Skin of body (tissue), 2 donors: ENCODE results near the gene WDR74. TPM values are rescaled to one million over a fixed set of nuclear protein-coding genes. Genes with fewer than 3 reads are reported as not detected.
A peak's percentile ranks its signal among the peaks of the same experiment; 100 is the strongest.
"Not testable (repeated sequence)": the region's sequence is repeated elsewhere in the genome, so short reads cannot be mapped to it uniquely, and the experiment has no call there.

Source experiments
- DNase-seq: peaks from one replicate; lab custom pipeline; 2025; lab: John Stamatoyannopoulos, UW
- total RNA-seq: library from RNA; depleted of rRNA; stranded (reverse); fragments of >200 nt; gene quantifications from one replicate; pipeline ENCODE4 v1.2.3, GENCODE V29; 2014

WDR74 gene
- total RNA-seq, 1 donor from 2014 or later = 36.1 TPM

DNA sequence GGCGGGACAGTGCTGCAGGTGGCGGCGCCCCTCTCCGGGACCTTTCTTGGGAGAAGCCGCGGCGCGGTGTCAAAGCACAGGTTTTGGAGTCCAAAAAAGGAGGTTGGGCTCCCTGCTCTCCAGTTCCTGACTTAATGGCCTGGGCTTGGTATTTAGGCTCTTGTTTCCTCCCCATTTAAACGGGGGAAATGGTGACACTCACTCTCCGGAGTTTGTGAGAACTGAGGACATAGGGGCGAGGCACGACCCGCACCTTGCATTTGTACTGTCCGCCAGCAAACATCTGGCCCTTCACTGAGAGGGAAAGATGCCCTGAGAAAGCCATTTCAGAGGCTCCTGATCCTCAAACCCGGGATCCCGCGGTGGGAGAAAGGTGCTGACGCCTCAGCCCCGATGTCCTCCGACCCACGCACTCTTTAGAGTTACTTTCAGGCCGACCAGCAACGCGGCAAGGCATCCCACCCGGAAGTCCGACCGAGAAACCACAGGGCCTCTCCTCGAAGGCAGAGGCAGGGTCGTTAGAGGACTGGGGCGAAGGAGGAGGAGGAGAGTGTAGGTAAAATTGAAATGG lies 2.9 kb upstream of the WDR74 start:
- peak; percentile 87 for DNase-seq

DNA sequence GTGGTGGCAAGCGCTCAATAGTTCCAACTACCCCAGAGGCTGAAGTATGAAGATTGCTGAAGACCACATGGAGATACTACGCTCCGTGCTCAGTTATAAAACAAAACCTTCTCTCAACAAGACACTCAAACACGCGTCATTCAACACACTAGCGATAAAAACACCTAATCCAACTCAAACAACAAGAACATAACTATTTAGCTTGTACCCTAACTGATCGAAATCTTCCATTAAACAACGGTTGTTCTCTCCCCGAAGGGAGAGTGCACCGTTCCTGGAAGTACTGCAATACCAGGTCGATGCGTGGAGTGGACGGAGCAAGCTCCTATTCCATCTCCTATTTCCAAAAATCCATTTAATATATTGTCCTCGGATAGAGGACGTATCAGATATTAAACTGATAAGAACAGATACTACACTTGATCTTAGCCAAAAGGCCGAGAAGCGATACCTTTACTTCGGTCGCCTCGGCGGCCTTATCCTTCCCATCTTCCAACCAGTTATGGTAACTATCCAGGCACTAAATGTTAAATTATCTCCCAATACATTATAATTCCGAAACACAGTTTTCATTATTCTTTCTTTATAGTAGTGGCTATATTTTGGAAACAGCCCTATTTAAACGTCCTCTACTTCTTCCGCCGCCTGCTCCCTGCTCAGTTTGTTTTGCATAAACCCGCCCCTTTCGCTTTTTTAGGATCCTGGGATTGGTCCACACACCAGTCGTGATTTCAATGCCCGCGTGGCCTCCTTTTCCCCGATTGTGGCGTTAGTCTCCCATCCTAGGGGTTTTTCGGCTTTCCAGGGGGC lies 2.2 kb upstream of the WDR74 start:
- DNase-seq = peak; percentile 99

DNA sequence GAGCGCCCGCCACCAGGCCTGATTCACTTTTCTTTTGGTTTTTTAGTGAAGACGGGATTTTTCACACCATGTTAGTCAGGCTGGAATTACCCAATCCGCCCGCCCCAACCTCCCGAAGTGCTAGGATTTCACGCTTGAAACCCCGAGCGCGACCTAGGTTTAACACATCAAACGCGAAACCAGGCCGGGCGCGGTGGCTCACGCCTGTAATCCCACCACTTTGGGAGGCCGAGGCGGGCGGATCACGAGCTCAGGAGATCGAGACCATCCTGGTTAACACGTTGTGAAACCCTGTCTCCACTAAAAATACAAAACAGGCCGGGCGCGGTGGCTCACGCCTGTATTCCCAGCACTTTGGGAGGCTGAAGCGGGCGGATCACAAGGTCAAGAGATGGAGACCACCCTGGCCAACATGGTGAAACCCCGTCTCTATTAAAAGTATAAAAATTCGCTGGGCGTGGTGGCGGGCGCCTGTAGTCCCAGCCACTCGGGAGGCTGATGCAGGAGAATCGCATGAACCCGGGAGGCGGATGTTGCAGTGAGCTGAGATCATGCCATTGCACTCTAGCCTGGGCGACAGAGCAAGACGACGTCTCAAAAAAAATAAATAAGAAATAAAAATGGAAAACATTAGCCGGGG lies 1.5 kb upstream of the WDR74 start:
- DNase-seq = peak; percentile 82

DNA sequence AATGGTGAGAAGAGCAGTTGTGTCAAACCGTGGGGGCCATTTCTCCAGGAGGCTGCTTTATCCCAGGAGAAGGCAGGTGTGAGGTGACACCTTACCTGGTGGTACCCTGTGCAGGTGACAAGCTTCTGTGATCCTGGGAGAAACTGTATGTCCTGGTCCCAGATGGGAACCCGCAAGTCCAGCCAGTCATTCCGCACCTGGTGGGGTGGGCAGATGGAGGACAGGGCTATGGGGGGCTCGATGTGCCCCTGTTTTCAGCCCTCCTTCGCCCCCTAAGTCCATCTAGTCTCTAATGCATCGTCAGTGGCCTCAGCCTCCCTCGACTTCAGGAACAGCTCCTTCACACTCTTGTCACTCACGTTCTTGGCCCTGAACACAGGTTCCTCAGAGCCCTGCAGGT lies 4.1 kb downstream of the WDR74 start:
- DNase-seq = no peak

- DNase-seq = no peak
These were observed 6.8 kb downstream of the WDR74 start, which contains the start of gene TEX54 for GRCh38 chr11:62832336-62833234. TEX54 (minus strand) TSS chr11:62832841.

- DNase-seq = peak; percentile 99
These were observed 7.7 kb downstream of the WDR74 start, which contains the start of gene STX5 for GRCh38 chr11:62831520-62832335. STX5 (minus strand) TSS chr11:62832051; CDS start chr11:62831243, 808 bp downstream.

DNA sequence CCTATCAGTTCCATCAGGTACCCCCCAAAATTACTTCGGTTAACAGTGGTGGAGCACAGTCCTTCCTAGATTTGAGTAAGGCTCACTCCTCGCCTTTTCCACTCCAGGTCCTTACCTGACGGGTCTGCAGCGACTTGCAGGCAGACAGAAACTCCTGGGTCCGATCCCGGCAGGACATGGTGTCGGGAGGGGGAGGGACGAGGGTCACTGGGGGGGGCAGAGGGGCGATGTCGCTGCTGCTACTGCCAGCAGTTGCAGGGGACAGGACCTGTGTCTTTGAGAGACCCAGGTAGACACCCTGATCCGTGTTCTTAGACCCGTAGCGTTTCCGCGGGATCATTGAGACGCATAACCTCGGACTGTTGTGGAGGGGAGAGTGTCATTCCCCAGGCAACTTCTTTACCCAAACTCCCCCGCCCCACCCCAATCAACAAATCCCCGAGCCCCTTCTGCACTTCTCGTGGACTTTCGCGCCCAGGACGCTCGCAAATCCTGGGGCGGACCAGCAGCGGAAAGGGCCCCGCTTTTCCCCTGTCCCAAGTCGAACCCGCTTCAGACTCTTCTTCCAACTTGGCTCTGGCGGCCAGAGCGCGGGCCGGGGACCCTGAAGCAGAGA lies 8.4 kb downstream of the WDR74 start:
- DNase-seq = no peak

GRCh38 chr11:62828130-62828529 lies 11.3 kb downstream of the WDR74 start:
- DNase-seq = not testable (repeated sequence)

DNA sequence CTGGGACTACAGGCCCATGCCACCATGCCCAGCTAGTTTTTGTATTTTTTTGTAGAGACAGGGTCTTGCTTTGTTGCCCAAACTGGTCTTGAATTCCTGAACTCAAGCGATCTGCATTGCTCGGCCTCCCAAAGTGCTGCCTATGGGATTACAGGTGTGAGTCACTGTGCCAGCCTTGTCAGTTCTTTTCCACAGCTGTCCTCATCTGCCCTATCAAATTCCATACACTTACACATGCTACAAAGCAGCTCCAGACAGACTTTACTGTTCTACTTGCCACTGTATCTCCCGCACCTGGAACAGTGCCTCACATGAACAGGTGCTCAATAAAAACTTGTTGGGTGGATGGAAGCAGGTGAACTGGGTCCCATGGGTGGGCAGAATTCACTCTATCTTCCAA lies 15.7 kb downstream of the WDR74 start:
- no peak for DNase-seq

GRCh38 chr11:62817129-62817528 lies 22.3 kb downstream of the WDR74 start:
- DNase-seq = no peak

GRCh38 chr11:62816557-62816956 lies 22.8 kb downstream of the WDR74 start:
- no peak for DNase-seq

GRCh38 chr11:62811659-62812058 lies 27.7 kb downstream of the WDR74 start:
- no peak for DNase-seq

DNA sequence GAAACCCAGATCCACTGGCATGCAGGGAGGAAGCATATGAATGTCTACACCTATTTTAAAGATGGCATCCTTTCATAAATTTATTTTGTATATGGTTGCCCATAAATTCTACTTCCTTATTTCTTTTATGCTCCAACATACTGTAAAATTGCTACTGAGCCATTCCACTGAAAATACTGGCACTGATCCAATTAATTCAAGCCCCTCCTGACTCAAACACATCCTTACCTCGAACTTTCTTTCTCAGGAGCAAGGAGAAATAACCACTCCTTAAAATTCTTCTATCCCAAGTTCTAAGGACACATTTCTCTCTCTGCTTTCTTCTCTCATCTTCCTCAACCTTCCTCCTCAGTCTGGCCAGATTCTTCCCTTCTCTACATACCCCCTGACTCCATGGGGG lies 28.6 kb downstream of the WDR74 start:
- DNase-seq = no peak

DNA sequence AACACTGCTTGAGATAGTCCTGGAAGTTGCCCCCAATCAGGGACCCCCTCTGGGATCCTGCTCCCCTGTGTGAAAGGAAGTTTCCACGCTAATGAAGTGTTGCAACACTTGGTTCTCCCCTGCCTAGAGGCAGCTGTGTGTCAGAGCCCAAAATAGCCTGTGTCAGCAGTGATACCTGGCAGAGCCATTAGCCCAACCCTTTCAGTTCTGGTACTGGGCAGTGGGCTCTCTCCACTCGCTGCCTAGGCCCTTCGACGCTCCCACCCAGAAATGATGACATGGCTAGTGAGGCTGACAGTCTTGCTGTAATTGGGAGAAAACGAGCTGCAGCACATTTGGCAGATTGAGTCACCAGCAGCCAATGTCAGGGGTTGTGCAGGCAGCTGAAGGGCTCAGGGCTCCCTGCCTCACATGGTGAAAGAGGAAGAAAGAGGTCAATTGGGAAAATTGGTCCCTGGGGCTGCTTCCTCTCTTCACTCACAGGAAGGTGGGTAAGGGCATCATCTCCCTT lies 32.7 kb downstream of the WDR74 start:
- DNase-seq = no peak

DNA sequence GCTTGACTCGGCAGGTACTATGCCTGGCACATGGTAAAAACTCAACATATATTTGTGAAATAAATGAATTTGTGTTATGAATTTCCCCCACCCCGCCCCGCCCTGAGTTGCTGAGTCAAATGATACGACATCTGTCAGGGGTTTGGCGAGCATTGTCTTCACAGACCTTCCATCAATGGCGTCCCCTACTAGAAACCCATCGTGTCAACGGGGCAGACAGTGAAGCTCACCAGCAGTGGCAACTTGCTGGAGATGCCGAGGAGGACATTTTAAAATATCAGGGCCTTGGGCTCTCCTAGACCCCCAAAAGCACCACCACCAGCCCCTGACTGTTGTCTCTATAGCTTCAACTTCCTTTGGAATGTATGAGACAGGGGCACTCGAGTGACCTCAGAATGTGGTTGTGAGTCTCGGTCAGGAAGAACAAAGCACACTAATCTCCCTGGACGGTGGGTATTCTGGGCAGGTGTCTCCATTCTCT lies 33.4 kb downstream of the WDR74 start:
- DNase-seq = peak; percentile 43

- DNase-seq = peak; percentile 96
These were observed 34.1 kb downstream of the WDR74 start, which contains the start of gene NXF1 for GRCh38 chr11:62805076-62805892. NXF1 (minus strand) TSS chr11:62805440; CDS start chr11:62805356, 84 bp downstream.

- DNase-seq = peak; percentile 23
These were observed 34.9 kb downstream of the WDR74 start for GRCh38 chr11:62804310-62805075.

DNA sequence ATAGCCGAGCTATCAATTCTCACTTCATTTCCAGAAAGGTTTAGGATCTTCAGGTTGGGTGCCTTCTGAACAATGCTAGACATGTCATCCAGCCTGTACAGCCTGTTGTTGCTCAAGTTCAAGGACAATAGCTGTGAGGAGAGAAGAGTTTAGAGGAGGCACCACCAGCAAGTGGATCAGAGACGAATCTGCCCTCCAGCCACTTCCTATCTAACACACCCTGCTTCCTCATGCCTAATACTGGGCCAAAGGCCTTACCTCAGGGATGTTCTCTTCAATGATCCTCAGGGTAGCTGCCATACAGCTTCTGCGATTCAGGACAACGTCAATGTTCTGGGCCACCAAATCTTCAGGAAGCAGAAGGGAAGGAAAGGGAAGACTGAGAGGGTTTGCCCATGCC lies 38.3 kb downstream of the WDR74 start:
- no peak for DNase-seq
